Mesendoderm (in vitro differentiated cells): ENCODE measurements around the gene SLCO2A1.
"Not testable (repeated sequence)": the region's sequence is repeated elsewhere in the genome, so short reads cannot be mapped to it uniquely, and the experiment has no call there.

ENCODE experiments used
- DNase-seq: peaks from one replicate; pipeline ENCODE4 v3.0.0; 2013
- H2AK5ac ChIP-seq: 2 replicates; pipeline ENCODE4 v1.6.1; 2013; ENCODE audit warnings: low read length, inconsistent platforms
- H2BK120ac ChIP-seq: 2 replicates; pipeline ENCODE4 v1.6.1; 2013; ENCODE audit warnings: low read depth, mild to moderate bottlenecking, low read length, moderate library complexity, mixed read lengths
- H2BK15ac ChIP-seq: replicated peaks from 2 replicates; pipeline ENCODE4 v1.6.1; 2013; ENCODE audit warnings: low read depth, mild to moderate bottlenecking, moderate library complexity
- H2BK5ac ChIP-seq: 2 replicates; pipeline ENCODE4 v1.6.1; 2013; ENCODE audit warnings: low read length, inconsistent platforms
- H3K18ac ChIP-seq: 2 replicates; pipeline ENCODE4 v1.6.1; 2013; ENCODE audit warnings: mild to moderate bottlenecking, low read length, mixed read lengths
- H3K23ac ChIP-seq: one replicate; pipeline ENCODE4 v1.6.1; 2013; ENCODE audit warnings: low read length
- H3K27ac ChIP-seq: 2 replicates; pipeline ENCODE4 v1.5.1; 2013; ENCODE audit warnings: low read depth, mild to moderate bottlenecking, inconsistent platforms, low read length, moderate library complexity
- H3K27me3 ChIP-seq: 2 replicates; pipeline ENCODE4 v1.6.1; 2013; ENCODE audit warnings: low read length, control low read depth, mild to moderate bottlenecking, inconsistent platforms; ENCODE audit not compliant: insufficient read depth, poor library complexity
- H3K36me3 ChIP-seq: 2 replicates; pipeline ENCODE4 v1.6.1; 2013; ENCODE audit warnings: low read length, inconsistent platforms; ENCODE audit not compliant: control insufficient read depth, insufficient read depth
- H3K4ac ChIP-seq: one replicate; pipeline ENCODE4 v1.6.1; 2013; ENCODE audit warnings: low read depth, mild to moderate bottlenecking, low read length, moderate library complexity
- H3K4me1 ChIP-seq: 2 replicates; pipeline ENCODE4 v1.6.1; 2013; ENCODE audit warnings: low read depth, low read length, inconsistent platforms; ENCODE audit not compliant: control insufficient read depth
- H3K4me2 ChIP-seq: 2 replicates; pipeline ENCODE4 v1.6.1; 2013; ENCODE audit warnings: low read length
- H3K4me3 ChIP-seq: 2 replicates; pipeline ENCODE4 v1.5.1; 2013; ENCODE audit warnings: mild to moderate bottlenecking, low read length
- H3K56ac ChIP-seq: one replicate; pipeline ENCODE4 v1.6.1; 2013; ENCODE audit warnings: low read length
- H3K79me1 ChIP-seq: 2 replicates; pipeline ENCODE4 v1.6.1; 2013; ENCODE audit warnings: low read length, inconsistent platforms
- H3K79me2 ChIP-seq: 2 replicates; pipeline ENCODE4 v1.6.1; 2013; ENCODE audit warnings: mild to moderate bottlenecking, low read length; ENCODE audit not compliant: control insufficient read depth, insufficient read depth
- H3K9ac ChIP-seq: 2 replicates; pipeline ENCODE4 v1.6.1; 2013; ENCODE audit warnings: low read length, inconsistent platforms
- H4K5ac ChIP-seq: one replicate; pipeline ENCODE4 v1.6.1; 2013; ENCODE audit warnings: low read length
- H4K8ac ChIP-seq: one replicate; pipeline ENCODE4 v1.6.1; 2013; ENCODE audit warnings: low read depth, mild to moderate bottlenecking, control low read depth, low read length, moderate library complexity
- WGBS: extraction: QIAGEN DNeasy Blood & Tissue Kit; methylation state at CpG from one replicate; pipeline ENCODE4 v1.1.7; 2013; ENCODE audit warnings: low lambda C conversion rate, missing lambda C conversion rate; ENCODE audit not compliant: insufficient coverage; ENCODE audit errors: extremely low coverage; 5-methylcytosine and 5-hydroxymethylcytosine counted together

SLCO2A1 gene

GRCh38 chr3:134072881-134073582, 43.3 kb upstream of the SLCO2A1 start:
- Histone ChIP-seq H3K27me3 (no peaks in the 10 kb centered on the region), H3K36me3 (no peaks in the 10 kb centered on the region), H3K79me2 (no peaks in the 10 kb centered on the region), H2AK5ac (no peak overlapping the region), H3K23ac (no peak overlapping the region), H2BK15ac (no peak overlapping the region), H3K79me1 (no peaks in the 10 kb centered on the region), H3K4me2 (no peak overlapping the region), H4K5ac (no peak overlapping the region), H3K56ac (no peak overlapping the region), H4K8ac (no peak overlapping the region), H3K9ac (no peak overlapping the region), H2BK120ac (no peak overlapping the region), H3K27ac (no peak overlapping the region), H2BK5ac (no peak overlapping the region), H3K18ac (no peak overlapping the region), H3K4me1 (no peaks in the 10 kb centered on the region), H3K4me3 (no peak overlapping the region), H3K4ac (no peak overlapping the region)
- no CpG with 5 or more reads among the region's 15 CpGs for WGBS
- DNase-seq: no peak

GRCh38 chr3:134070281-134070680, 40.6 kb upstream of the SLCO2A1 start:
- not testable (repeated sequence) for H3K4me2 ChIP-seq, H3K27ac ChIP-seq, H3K4me3 ChIP-seq, H3K27me3 ChIP-seq, H3K36me3 ChIP-seq, H3K79me2 ChIP-seq, H2BK5ac ChIP-seq, DNase-seq, H3K4ac ChIP-seq, H2AK5ac ChIP-seq, H3K4me1 ChIP-seq, H3K9ac ChIP-seq, H2BK15ac ChIP-seq, H4K8ac ChIP-seq, H3K18ac ChIP-seq, H4K5ac ChIP-seq, H3K56ac ChIP-seq, H3K79me1 ChIP-seq, H3K23ac ChIP-seq, H2BK120ac ChIP-seq
- WGBS: no CpG with 5 or more reads among the region's 25 CpGs

- H3K79me1 ChIP-seq: no peaks in the 10 kb centered on the region
- H3K4me2 ChIP-seq: no peak overlapping the region
- no CpG with 5 or more reads among the region's 7 CpGs for WGBS
- no peak overlapping the region for H3K27ac ChIP-seq
- H3K4me1 ChIP-seq: no peaks in the 10 kb centered on the region
- no peak overlapping the region for H3K9ac ChIP-seq
- no peak overlapping the region for H3K4ac ChIP-seq
- no peak for DNase-seq
- H3K56ac ChIP-seq: no peak overlapping the region
- H2BK15ac ChIP-seq: no peak overlapping the region
- H3K27me3 ChIP-seq: no peaks in the 10 kb centered on the region
- no peak overlapping the region for H4K5ac ChIP-seq
- H4K8ac ChIP-seq: no peak overlapping the region
- H2AK5ac ChIP-seq: no peak overlapping the region
- no peak overlapping the region for H2BK5ac ChIP-seq
- no peak overlapping the region for H3K18ac ChIP-seq
- no peak overlapping the region for H3K23ac ChIP-seq
- H2BK120ac ChIP-seq: no peak overlapping the region
- H3K79me2 ChIP-seq: no peaks in the 10 kb centered on the region
- H3K4me3 ChIP-seq: no peak overlapping the region
- H3K36me3 ChIP-seq: no peaks in the 10 kb centered on the region
Observed at GRCh38 chr3:134068429-134068828, 38.7 kb upstream of the SLCO2A1 start.

GRCh38 chr3:134067531-134068161, 37.9 kb upstream of the SLCO2A1 start:
- no peak overlapping the region for H3K4ac ChIP-seq
- no peak overlapping the region for H4K5ac ChIP-seq
- H3K27ac ChIP-seq: no peak overlapping the region
- no peaks in the 10 kb centered on the region for H3K36me3 ChIP-seq
- no peaks in the 10 kb centered on the region for H3K27me3 ChIP-seq
- H3K79me1 ChIP-seq: no peaks in the 10 kb centered on the region
- no peak overlapping the region for H3K4me3 ChIP-seq
- no peak overlapping the region for H2BK15ac ChIP-seq
- H2BK120ac ChIP-seq: no peak overlapping the region
- H3K4me2 ChIP-seq: no peak overlapping the region
- no peaks in the 10 kb centered on the region for H3K79me2 ChIP-seq
- no peak overlapping the region for H3K18ac ChIP-seq
- H2AK5ac ChIP-seq: no peak overlapping the region
- no peak overlapping the region for H3K23ac ChIP-seq
- WGBS: no CpG with 5 or more reads among the region's 14 CpGs
- H4K8ac ChIP-seq: no peak overlapping the region
- no peak overlapping the region for H3K9ac ChIP-seq
- no peak overlapping the region for H3K56ac ChIP-seq
- H2BK5ac ChIP-seq: no peak overlapping the region
- no peak for DNase-seq
- no peaks in the 10 kb centered on the region for H3K4me1 ChIP-seq

GRCh38 chr3:134066651-134067530, 37.2 kb upstream of the SLCO2A1 start:
- Histone ChIP-seq H4K8ac (no peak overlapping the region), H3K18ac (no peak overlapping the region), H3K79me1 (no peaks in the 10 kb centered on the region), H2BK15ac (no peak overlapping the region), H2AK5ac (no peak overlapping the region), H3K4ac (no peak overlapping the region), H2BK5ac (no peak overlapping the region), H3K27ac (no peak overlapping the region), H3K9ac (no peak overlapping the region), H4K5ac (no peak overlapping the region), H3K56ac (no peak overlapping the region), H3K36me3 (no peaks in the 10 kb centered on the region), H3K4me2 (no peak overlapping the region), H3K79me2 (no peaks in the 10 kb centered on the region), H3K4me1 (no peaks in the 10 kb centered on the region), H3K27me3 (no peaks in the 10 kb centered on the region), H3K23ac (no peak overlapping the region), H2BK120ac (no peak overlapping the region), H3K4me3 (no peak overlapping the region)
- no CpG with 5 or more reads among the region's 8 CpGs for WGBS
- DNase-seq: no peak
